IgD-negative memory B cell (primary cell): ENCODE measurements around the gene CISD3. TPM values are rescaled to one million over a fixed set of nuclear protein-coding genes. Genes with fewer than 3 reads are reported as not detected.
A peak's percentile ranks its signal among the peaks of the same experiment; 100 is the strongest.

Source experiments
- H3K27ac Mint-ChIP-seq, 3 donors: one replicate each; pipeline ENCODE4 v1.8.0; 2020 to 2022; ENCODE audit warnings: mild to moderate bottlenecking in 3 of 3, mixed read lengths in 3 of 3, moderate library complexity in 1 of 3
- H3K27me3 Mint-ChIP-seq: one replicate; pipeline ENCODE4 v1.8.0; 2021; ENCODE audit warnings: mixed read lengths
- H3K36me3 Mint-ChIP-seq: one replicate; pipeline ENCODE4 v1.8.0; 2020; ENCODE audit warnings: mild to moderate bottlenecking, mixed read lengths
- H3K4me1 Mint-ChIP-seq, 3 donors: one replicate each; pipeline ENCODE4 v1.8.0; 2020 to 2022; ENCODE audit warnings: mixed read lengths in 3 of 3, mild to moderate bottlenecking in 1 of 3
- H3K4me3 Mint-ChIP-seq, 4 donors: one replicate each; pipeline ENCODE4 v1.8.0; 2020 to 2022; ENCODE audit warnings: mild to moderate bottlenecking in 4 of 4, mixed read lengths in 4 of 4, moderate library complexity in 3 of 4
- H3K9me3 Mint-ChIP-seq, 3 donors: one replicate each; pipeline ENCODE4 v1.8.0; 2020 to 2021; ENCODE audit warnings: mixed read lengths in 3 of 3, mild to moderate bottlenecking in 1 of 3
- polyA plus RNA-seq: library from polyadenylated mRNA; unstranded; fragments of 300-500 nt; fragmentation: Illumina TruSeq; gene quantifications from one replicate; pipeline ENCODE4 v1.2.3, GENCODE V29; 2021

CISD3 gene
- polyA plus RNA-seq, 1 donor from 2014 or later: 29.1 TPM

- Mint-ChIP-seq H3K36me3 (no peaks in the 10 kb centered on the region), H3K9me3 (no peaks in the 10 kb centered on the region), H3K4me1 (peaks cover 20 to 31% (median 20%) of the 10 kb centered on the region in 3 donors), H3K27ac (peak overlapping the region; percentile 82 to 97 (median 92)), H3K4me3 (peak overlapping the region; percentile 76 to 98 (median 97)), H3K27me3 (peaks cover 2% of the 10 kb centered on the region)
Observed at GRCh38 chr17:38703742-38704605, 26.2 kb upstream of the CISD3 start.

- peaks cover 2% of the 10 kb centered on the region for H3K27me3 Mint-ChIP-seq
- no peaks in the 10 kb centered on the region for H3K9me3 Mint-ChIP-seq
- H3K4me3 Mint-ChIP-seq: peak within 1 kb of the TSS; percentile 76 to 98 (median 97)
- peak within 1 kb of the TSS; percentile 94 to 97 (median 96) for H3K27ac Mint-ChIP-seq
- peaks cover 20 to 36% (median 22%) of the 10 kb centered on the region in 3 donors for H3K4me1 Mint-ChIP-seq
- H3K36me3 Mint-ChIP-seq: no peaks in the 10 kb centered on the region
Observed at GRCh38 chr17:38704606-38705522, 25.3 kb upstream of the CISD3 start, which contains the start of gene MLLT6. MLLT6 (plus strand) TSS chr17:38705273; CDS start chr17:38705633, 360 bp downstream.

GRCh38 chr17:38705523-38705802 is 24.7 kb upstream of the CISD3 start:
- Mint-ChIP-seq H3K36me3 (no peaks in the 10 kb centered on the region), H3K4me1 (peaks cover 20 to 38% (median 22%) of the 10 kb centered on the region in 3 donors), H3K4me3 (peak overlapping the region; percentile 52 to 95 (median 84)), H3K27ac (peak overlapping the region in 1 of 3 donors; percentile 92), H3K9me3 (no peaks in the 10 kb centered on the region), H3K27me3 (peaks cover 2% of the 10 kb centered on the region)

GRCh38 chr17:38705803-38706504 is 24.2 kb upstream of the CISD3 start:
- Mint-ChIP-seq H3K9me3 (no peaks in the 10 kb centered on the region), H3K27ac (peak overlapping the region; percentile 89 to 96 (median 94)), H3K36me3 (no peaks in the 10 kb centered on the region), H3K4me1 (peaks cover 20 to 36% (median 22%) of the 10 kb centered on the region in 3 donors), H3K4me3 (peak overlapping the region; percentile 76 to 97 (median 94)), H3K27me3 (peaks cover 2% of the 10 kb centered on the region)

- H3K36me3 Mint-ChIP-seq: no peaks in the 10 kb centered on the region
- peaks cover 15 to 30% (median 19%) of the 10 kb centered on the region in 3 donors for H3K4me1 Mint-ChIP-seq
- peak overlapping the region; percentile 89 to 96 (median 94) for H3K27ac Mint-ChIP-seq
- no peaks in the 10 kb centered on the region for H3K27me3 Mint-ChIP-seq
- peak overlapping the region; percentile 76 to 97 (median 94) for H3K4me3 Mint-ChIP-seq
- no peaks in the 10 kb centered on the region for H3K9me3 Mint-ChIP-seq
Observed at GRCh38 chr17:38706505-38707216, 23.5 kb upstream of the CISD3 start.

GRCh38 chr17:38707678-38708351 is 22.3 kb upstream of the CISD3 start:
- Mint-ChIP-seq H3K9me3 (no peaks in the 10 kb centered on the region), H3K27ac (peak overlapping the region in 2 of 3 donors; percentile 90 to 96), H3K4me1 (peaks cover 15 to 29% (median 19%) of the 10 kb centered on the region in 3 donors), H3K36me3 (no peaks in the 10 kb centered on the region), H3K4me3 (peak overlapping the region; percentile 42 to 71 (median 64)), H3K27me3 (no peaks in the 10 kb centered on the region)

GRCh38 chr17:38709104-38709820 is 20.9 kb upstream of the CISD3 start:
- H3K9me3 Mint-ChIP-seq: no peaks in the 10 kb centered on the region
- peak overlapping the region in 2 of 3 donors; percentile 19 to 32 for H3K27ac Mint-ChIP-seq
- no peaks in the 10 kb centered on the region for H3K36me3 Mint-ChIP-seq
- no peaks in the 10 kb centered on the region for H3K27me3 Mint-ChIP-seq
- peaks cover 8 to 29% (median 18%) of the 10 kb centered on the region in 3 donors for H3K4me1 Mint-ChIP-seq
- peak overlapping the region in 1 of 4 donors; percentile 39 for H3K4me3 Mint-ChIP-seq

GRCh38 chr17:38709864-38710603 is 20.1 kb upstream of the CISD3 start:
- Mint-ChIP-seq H3K4me1 (peaks cover 8 to 31% (median 21%) of the 10 kb centered on the region in 3 donors), H3K27me3 (no peaks in the 10 kb centered on the region), H3K27ac (peak overlapping the region in 2 of 3 donors; percentile 32 to 70), H3K4me3 (peak overlapping the region in 1 of 4 donors; percentile 39), H3K36me3 (peaks cover 2% of the 10 kb centered on the region), H3K9me3 (no peaks in the 10 kb centered on the region)

- peak overlapping the region in 1 of 4 donors; percentile 12 for H3K4me3 Mint-ChIP-seq
- peaks cover 2% of the 10 kb centered on the region for H3K36me3 Mint-ChIP-seq
- peaks cover 8 to 31% (median 23%) of the 10 kb centered on the region in 3 donors for H3K4me1 Mint-ChIP-seq
Observed at GRCh38 chr17:38710604-38710962, 19.6 kb upstream of the CISD3 start.

GRCh38 chr17:38710985-38711384 is 19.2 kb upstream of the CISD3 start:
- H3K4me3 Mint-ChIP-seq: peak overlapping the region in 1 of 4 donors; percentile 19
- H3K27ac Mint-ChIP-seq: no peak overlapping the region
- peaks cover 2% of the 10 kb centered on the region for H3K36me3 Mint-ChIP-seq
- peaks cover 8 to 32% (median 20%) of the 10 kb centered on the region in 3 donors for H3K4me1 Mint-ChIP-seq
- no peaks in the 10 kb centered on the region for H3K9me3 Mint-ChIP-seq
- no peaks in the 10 kb centered on the region for H3K27me3 Mint-ChIP-seq

More at GRCh38 chr17:38710604-38710962, 19.6 kb upstream of the CISD3 start:
- H3K27ac Mint-ChIP-seq: peak overlapping the region in 1 of 3 donors; percentile 70
- no peaks in the 10 kb centered on the region for H3K27me3 Mint-ChIP-seq
- no peaks in the 10 kb centered on the region for H3K9me3 Mint-ChIP-seq

GRCh38 chr17:38711792-38712571 is 18.2 kb upstream of the CISD3 start:
- Mint-ChIP-seq H3K4me3 (no peak overlapping the region), H3K36me3 (peaks cover 2% of the 10 kb centered on the region), H3K27me3 (no peaks in the 10 kb centered on the region), H3K9me3 (no peaks in the 10 kb centered on the region), H3K4me1 (peaks cover 2 to 27% (median 13%) of the 10 kb centered on the region in 3 donors), H3K27ac (no peak overlapping the region)

- H3K4me1 Mint-ChIP-seq: peaks cover 0 to 21% (median 12%) of the 10 kb centered on the region in 3 donors
- no peak overlapping the region for H3K27ac Mint-ChIP-seq
- H3K36me3 Mint-ChIP-seq: peaks cover 2% of the 10 kb centered on the region
- H3K27me3 Mint-ChIP-seq: no peaks in the 10 kb centered on the region
- H3K9me3 Mint-ChIP-seq: no peaks in the 10 kb centered on the region
- no peak overlapping the region for H3K4me3 Mint-ChIP-seq
Observed at GRCh38 chr17:38712593-38712992, 17.5 kb upstream of the CISD3 start.
